ENCODE results near the gene DGKI. TPM values are rescaled to one million over a fixed set of nuclear protein-coding genes. Genes with fewer than 3 reads are reported as not detected.

The DGKI gene
- total RNA-seq, 1 experiment from 2014 or later = not detected

GRCh38 chr7:137335814-137336213 lies 511.0 kb downstream of the DGKI start:
- Histone ChIP-seq H3K9me3 (ENCODE audit: control insufficient read depth, insufficient read depth, low read depth, low read length) (no peaks in the 10 kb centered on the region), H3K27ac (ENCODE audit: low read length) (no peak overlapping the region), H3K27me3 (ENCODE audit: control insufficient read depth, insufficient read depth, low read length) (no peaks in the 10 kb centered on the region; the same call in 1 of the 2 replicates), H3K4me3 (ENCODE audit: low read depth in 2 of 2, low read length in 2 of 2) (no peak overlapping the region), H3K4me1 (ENCODE audit: control insufficient read depth, insufficient read depth, low read length) (no peaks in the 10 kb centered on the region), H3K36me3 (ENCODE audit: control insufficient read depth, insufficient read depth, low read length) (no peaks in the 10 kb centered on the region)
- CTCF ChIA-PET = no interaction called here
- in situ Hi-C loops (cut with HindIII; ENCODE audit: low pct_unique_long_range_greater_than_20kb, low sequenced_read_pairs) = no loop called here
- POLR2A ChIA-PET = no interaction called here
- no peak for DNase-seq (ENCODE audit: low read depth, low spot score)
- no peak for ATAC-seq
- no peak for TF ChIP-seq POLR2AphosphoS5 (IDR thresholded peaks at IDR 0.05; ENCODE audit: low read depth, low read length)
- TF ChIP-seq SIN3A (IDR thresholded peaks at IDR 0.05; ENCODE audit: borderline replicate concordance, insufficient read depth, low read depth, low read length) = no peak
- no peak for TF ChIP-seq TCF7L2 (IDR thresholded peaks at IDR 0.05; ENCODE audit: low read depth, low read length)
- TF ChIP-seq, protein P1, sequence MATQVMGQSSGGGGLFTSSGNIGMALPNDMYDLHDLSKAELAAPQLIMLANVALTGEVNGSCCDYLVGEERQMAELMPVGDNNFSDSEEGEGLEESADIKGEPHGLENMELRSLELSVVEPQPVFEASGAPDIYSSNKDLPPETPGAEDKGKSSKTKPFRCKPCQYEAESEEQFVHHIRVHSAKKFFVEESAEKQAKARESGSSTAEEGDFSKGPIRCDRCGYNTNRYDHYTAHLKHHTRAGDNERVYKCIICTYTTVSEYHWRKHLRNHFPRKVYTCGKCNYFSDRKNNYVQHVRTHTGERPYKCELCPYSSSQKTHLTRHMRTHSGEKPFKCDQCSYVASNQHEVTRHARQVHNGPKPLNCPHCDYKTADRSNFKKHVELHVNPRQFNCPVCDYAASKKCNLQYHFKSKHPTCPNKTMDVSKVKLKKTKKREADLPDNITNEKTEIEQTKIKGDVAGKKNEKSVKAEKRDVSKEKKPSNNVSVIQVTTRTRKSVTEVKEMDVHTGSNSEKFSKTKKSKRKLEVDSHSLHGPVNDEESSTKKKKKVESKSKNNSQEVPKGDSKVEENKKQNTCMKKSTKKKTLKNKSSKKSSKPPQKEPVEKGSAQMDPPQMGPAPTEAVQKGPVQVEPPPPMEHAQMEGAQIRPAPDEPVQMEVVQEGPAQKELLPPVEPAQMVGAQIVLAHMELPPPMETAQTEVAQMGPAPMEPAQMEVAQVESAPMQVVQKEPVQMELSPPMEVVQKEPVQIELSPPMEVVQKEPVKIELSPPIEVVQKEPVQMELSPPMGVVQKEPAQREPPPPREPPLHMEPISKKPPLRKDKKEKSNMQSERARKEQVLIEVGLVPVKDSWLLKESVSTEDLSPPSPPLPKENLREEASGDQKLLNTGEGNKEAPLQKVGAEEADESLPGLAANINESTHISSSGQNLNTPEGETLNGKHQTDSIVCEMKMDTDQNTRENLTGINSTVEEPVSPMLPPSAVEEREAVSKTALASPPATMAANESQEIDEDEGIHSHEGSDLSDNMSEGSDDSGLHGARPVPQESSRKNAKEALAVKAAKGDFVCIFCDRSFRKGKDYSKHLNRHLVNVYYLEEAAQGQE (IDR thresholded peaks at IDR 0.05; ENCODE audit: insufficient read depth in 1 of 2, low read depth in 2 of 2, low read length in 1 of 2) = no peak
- TF ChIP-seq, protein P2, sequence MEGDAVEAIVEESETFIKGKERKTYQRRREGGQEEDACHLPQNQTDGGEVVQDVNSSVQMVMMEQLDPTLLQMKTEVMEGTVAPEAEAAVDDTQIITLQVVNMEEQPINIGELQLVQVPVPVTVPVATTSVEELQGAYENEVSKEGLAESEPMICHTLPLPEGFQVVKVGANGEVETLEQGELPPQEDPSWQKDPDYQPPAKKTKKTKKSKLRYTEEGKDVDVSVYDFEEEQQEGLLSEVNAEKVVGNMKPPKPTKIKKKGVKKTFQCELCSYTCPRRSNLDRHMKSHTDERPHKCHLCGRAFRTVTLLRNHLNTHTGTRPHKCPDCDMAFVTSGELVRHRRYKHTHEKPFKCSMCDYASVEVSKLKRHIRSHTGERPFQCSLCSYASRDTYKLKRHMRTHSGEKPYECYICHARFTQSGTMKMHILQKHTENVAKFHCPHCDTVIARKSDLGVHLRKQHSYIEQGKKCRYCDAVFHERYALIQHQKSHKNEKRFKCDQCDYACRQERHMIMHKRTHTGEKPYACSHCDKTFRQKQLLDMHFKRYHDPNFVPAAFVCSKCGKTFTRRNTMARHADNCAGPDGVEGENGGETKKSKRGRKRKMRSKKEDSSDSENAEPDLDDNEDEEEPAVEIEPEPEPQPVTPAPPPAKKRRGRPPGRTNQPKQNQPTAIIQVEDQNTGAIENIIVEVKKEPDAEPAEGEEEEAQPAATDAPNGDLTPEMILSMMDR (IDR thresholded peaks at IDR 0.05) = no peak
- no TSS peak for BruUV-seq (replicated peaks)
- intact Hi-C loops (cut with micrococcal nuclease; ENCODE audit: unreplicated experiment) = no loop called here

- in situ Hi-C loops (cut with HindIII; ENCODE audit: low pct_unique_long_range_greater_than_20kb, low sequenced_read_pairs) = no loop called here
- no TSS peak for BruUV-seq (replicated peaks)
- Histone ChIP-seq H3K4me3 (ENCODE audit: low read depth in 2 of 2, low read length in 2 of 2) (no peak overlapping the region), H3K27ac (ENCODE audit: low read length) (no peak overlapping the region), H3K36me3 (ENCODE audit: control insufficient read depth, insufficient read depth, low read length) (no peaks in the 10 kb centered on the region), H3K27me3 (ENCODE audit: control insufficient read depth, insufficient read depth, low read length) (no peaks in the 10 kb centered on the region), H3K4me1 (ENCODE audit: control insufficient read depth, insufficient read depth, low read length) (no peaks in the 10 kb centered on the region), H3K9me3 (ENCODE audit: control insufficient read depth, insufficient read depth, low read depth, low read length) (no peaks in the 10 kb centered on the region)
- intact Hi-C loops (cut with micrococcal nuclease; ENCODE audit: unreplicated experiment) = no loop called here
- no peak for ATAC-seq
- TF ChIP-seq POLR2AphosphoS5 (IDR thresholded peaks at IDR 0.05; ENCODE audit: low read depth, low read length) = no peak
- no peak for TF ChIP-seq SIN3A (IDR thresholded peaks at IDR 0.05; ENCODE audit: borderline replicate concordance, insufficient read depth, low read depth, low read length)
- TF ChIP-seq, protein P2 (IDR thresholded peaks at IDR 0.05) = no peak
- TF ChIP-seq, protein P1 (IDR thresholded peaks at IDR 0.05; ENCODE audit: insufficient read depth in 1 of 2, low read depth in 2 of 2, low read length in 1 of 2) = no peak
- TF ChIP-seq TCF7L2 (IDR thresholded peaks at IDR 0.05; ENCODE audit: low read depth, low read length) = no peak
- DNase-seq (ENCODE audit: low read depth, low spot score) = no peak
- ChIA-PET CTCF (no interaction called here), POLR2A (no interaction called here)
These were observed 515.4 kb downstream of the DGKI start for GRCh38 chr7:137331378-137331777.

Other genes with a start within 250 kb of the DGKI start
- gene CREB3L2, start 155.1 kb upstream of the DGKI start, total RNA-seq (2021; ENCODE audit: unreplicated experiment) = 22.7 TPM
- not detected for gene AKR1D1, start 229.5 kb upstream of the DGKI start, total RNA-seq (2021; ENCODE audit: unreplicated experiment)